ENCODE data around the gene SLC27A3.

The SLC27A3 gene

GRCh38 chr1:153774780-153775457 lies at the start of gene SLC27A3:
TSS of gene SLC27A3 (plus strand) at chr1:153775407. CDS start at chr1:153775498, 91 bp downstream.
- in situ Hi-C loops (cut with MboI; ENCODE audit: low pct_unique_long_range_greater_than_20kb, low sequenced_read_pairs, unreplicated experiment): no loop called here
- no peak for TF ChIP-seq CTCF (IDR thresholded peaks at IDR 0.05; ENCODE audit: extremely low read depth, insufficient read depth, missing control alignments)
- peak; percentile 66 for DNase-seq (ENCODE audit: low spot score)

- peak; percentile 97 for DNase-seq (ENCODE audit: low spot score)
- in situ Hi-C loops (cut with MboI; ENCODE audit: low pct_unique_long_range_greater_than_20kb, low sequenced_read_pairs, unreplicated experiment): no loop called here
Observed at GRCh38 chr1:153727463-153728304, 47.5 kb upstream of the SLC27A3 start, which contains the start of gene INTS3. TSS of gene INTS3 (plus strand) at chr1:153728050. CDS start at chr1:153728635, 585 bp downstream.

GRCh38 chr1:153728305-153729066 lies 46.7 kb upstream of the SLC27A3 start:
- in situ Hi-C loops (cut with MboI; ENCODE audit: low pct_unique_long_range_greater_than_20kb, low sequenced_read_pairs, unreplicated experiment): no loop called here
- no peak for DNase-seq (ENCODE audit: low spot score)
- TF ChIP-seq CTCF (IDR thresholded peaks at IDR 0.05; ENCODE audit: extremely low read depth, insufficient read depth, missing control alignments): no peak

More at GRCh38 chr1:153727463-153728304, 47.5 kb upstream of the SLC27A3 start, which contains the start of gene INTS3:
- no peak for TF ChIP-seq CTCF (IDR thresholded peaks at IDR 0.05; ENCODE audit: extremely low read depth, insufficient read depth, missing control alignments)

GRCh38 chr1:153730468-153730988 lies 44.7 kb upstream of the SLC27A3 start:
- no peak for TF ChIP-seq CTCF (IDR thresholded peaks at IDR 0.05; ENCODE audit: extremely low read depth, insufficient read depth, missing control alignments)
- in situ Hi-C loops (cut with MboI; ENCODE audit: low pct_unique_long_range_greater_than_20kb, low sequenced_read_pairs, unreplicated experiment): no loop called here
- DNase-seq (ENCODE audit: low spot score): no peak

- no peak for TF ChIP-seq CTCF (IDR thresholded peaks at IDR 0.05; ENCODE audit: extremely low read depth, insufficient read depth, missing control alignments)
- in situ Hi-C loops (cut with MboI; ENCODE audit: low pct_unique_long_range_greater_than_20kb, low sequenced_read_pairs, unreplicated experiment): no loop called here
- no peak for DNase-seq (ENCODE audit: low spot score)
Observed at GRCh38 chr1:153733970-153734369, 41.2 kb upstream of the SLC27A3 start.

Measured in GM13977 (cell line).